HepG2 (cell line): ENCODE data around the gene ARHGAP15. TPM values are rescaled to one million over a fixed set of nuclear protein-coding genes. Genes with fewer than 3 reads are reported as not detected.

Experiments
- ATAC-seq: fragments of 200-7000 bp; cut with Tn5 transposase; 3 replicates; pipeline ENCODE4 v1.9.1; 2020; ENCODE audit warnings: mild to moderate bottlenecking, moderate library complexity
- BruUV-seq: library from RNA; stranded (reverse); fragments of 400-500 nt; replicated peaks from 2 replicates; lab custom pipeline; 2021; lab: Mats Ljungman, UMichigan
- CTCF ChIA-PET: fragments of 300-600 bp; formaldehyde crosslinking; extraction: SDS; loops from one replicate; lab custom pipeline; 2021; ENCODE audit warnings: low total read pairs, inconsistent platforms, low intra/inter-chr PET ratio; lab: Yijun Ruan, JAX
- POLR2A ChIA-PET: fragments of 350-600 bp; sonication (Branson Sonifier 250); formaldehyde crosslinking; loops from one replicate; lab custom pipeline; 2020; ENCODE audit warnings: antibody characterized with exemption, inconsistent platforms; lab: Yijun Ruan, JAX
- DNase-seq: peaks from one replicate; pipeline ENCODE4 v3.0.0-alpha.2; 2015; ENCODE audit warnings: low spot score
- FAIRE-seq: peaks from 3 replicates; lab custom pipeline; 2011; peaks lifted over from hg19 to GRCh38; lab: Jason Lieb, UNC
- H2AFZ ChIP-seq: one replicate; pipeline ENCODE4 v1.6.1; 2011; ENCODE audit warnings: low read length, inconsistent platforms
- H3K27ac ChIP-seq: fragments of 300-600 bp; 3 replicates; pipeline ENCODE4 v1.8.0; 2011; ENCODE audit warnings: mixed run types, mild to moderate bottlenecking, mixed read lengths, low read length, inconsistent platforms; ENCODE audit not compliant: insufficient read depth; ENCODE audit errors: extremely low read length
- H3K27me3 ChIP-seq, 2 experiments: fragments of 200-600 bp in 1 of 2; 2 replicates in 1 of 2; 3 replicates in 1 of 2; pipeline versions ENCODE4 v1.6.0 to v1.8.0; 2011; ENCODE audit warnings: low read length in 2 of 2, mild to moderate bottlenecking in 2 of 2, moderate library complexity in 2 of 2, inconsistent platforms in 1 of 2; ENCODE audit not compliant: insufficient read depth in 2 of 2, control insufficient read depth in 1 of 2
- H3K36me3 ChIP-seq, 2 experiments: fragments of 200-600 bp in 1 of 2; replicated peaks in 1 of 2; 2 replicates in 1 of 2; 3 replicates in 1 of 2; pipeline versions ENCODE4 v1.5.1 to v1.8.0; 2011; ENCODE audit warnings: low read length in 2 of 2, inconsistent platforms in 1 of 2; ENCODE audit not compliant: insufficient read depth in 2 of 2, control insufficient read depth in 1 of 2
- H3K4me1 ChIP-seq: 2 replicates; pipeline ENCODE4 v1.5.1; 2012; ENCODE audit warnings: low read length, inconsistent platforms; ENCODE audit not compliant: insufficient read depth
- H3K4me2 ChIP-seq: 2 replicates; pipeline ENCODE4 v1.6.0; 2011; ENCODE audit warnings: low read depth, low read length, inconsistent platforms
- H3K4me3 ChIP-seq, 3 experiments: fragments of 200-600 bp in 1 of 3; sonication (generic), shearing (Covaris generic) in 1 of 3; replicated peaks in 1 of 3; 2 replicates each; pipeline ENCODE4 v1.5.1; 2011 to 2016; ENCODE audit warnings: low read length in 3 of 3, inconsistent platforms in 2 of 3, low read depth in 2 of 3, mild to moderate bottlenecking in 2 of 3, control low read depth in 1 of 3, mixed read lengths in 1 of 3; ENCODE audit not compliant: insufficient read depth in 1 of 3
- H3K79me2 ChIP-seq: one replicate; pipeline ENCODE4 v1.6.1; 2011; ENCODE audit warnings: low read length, inconsistent platforms; ENCODE audit not compliant: insufficient read depth
- H3K9ac ChIP-seq: 2 replicates; pipeline ENCODE4 v1.6.0; 2011; ENCODE audit warnings: mild to moderate bottlenecking, low read depth, low read length, inconsistent platforms; ENCODE audit not compliant: insufficient read depth
- H3K9me3 ChIP-seq: 2 replicates; pipeline ENCODE4 v1.5.1; 2012; ENCODE audit warnings: mild to moderate bottlenecking, low read length
- H4K20me1 ChIP-seq: 2 replicates; pipeline ENCODE4 v1.6.0; 2011; ENCODE audit warnings: inconsistent platforms, mild to moderate bottlenecking, low read length, moderate library complexity; ENCODE audit not compliant: insufficient read depth
- MAZ ChIP-seq, 2 experiments: sonication (generic) in 1 of 2; formaldehyde crosslinking in 1 of 2; IDR thresholded peaks; 2 replicates each; pipeline versions ENCODE4 v1.5.0 to v1.6.1; 2012 to 2020; ENCODE audit warnings: low read depth in 2 of 2, mild to moderate bottlenecking in 2 of 2, borderline replicate concordance in 1 of 2, improper control_type of control experiment in 1 of 2, low read length in 1 of 2, missing genetic modification reagents in 1 of 2, moderate library complexity in 1 of 2
- XRCC5 ChIP-seq: fragments of 200-400 bp; formaldehyde crosslinking; optimal IDR thresholded peaks from 2 replicates; pipeline ENCODE3; 2017; ENCODE audit warnings: mild to moderate bottlenecking, low read length
- ZMYM4 ChIP-seq: sonication (generic); formaldehyde crosslinking; IDR thresholded peaks from 2 replicates; pipeline ENCODE4 v1.8.1; 2023; ENCODE audit warnings: mild to moderate bottlenecking, missing genetic modification reagents
- ZNF503 ChIP-seq: sonication (generic); formaldehyde crosslinking; IDR thresholded peaks from 2 replicates; pipeline ENCODE4 v1.4.0; 2020; ENCODE audit warnings: missing genetic modification reagents
- WGBS: methylation state at CpG from one replicate; pipeline ENCODE4 v1.1.6; 2017; ENCODE audit warnings: low lambda C conversion rate; 5-methylcytosine and 5-hydroxymethylcytosine counted together
- in situ Hi-C: cut with HindIII; loops from 2 replicates; pipeline ENCODE4 v1.10.0; 2017; ENCODE audit warnings: low pct_unique_long_range_greater_than_20kb; ENCODE audit not compliant: extremely low pct_ligation_motif_present
- intact Hi-C: fragments of 100-400 bp; cut with micrococcal nuclease; formaldehyde crosslinking; loops from one replicate; pipeline ENCODE4 v1.10.0; 2022; ENCODE audit not compliant: unreplicated experiment
- polyA plus RNA-seq, 8 experiments: library from polyadenylated mRNA; depleted of rRNA in 3 of 8; stranded (reverse) in 7 of 8; unstranded in 1 of 8; fragments of >200 nt; fragmentation: Illumina TruSeq in 4 of 8; extraction: Trizol in 4 of 8; gene quantifications; 2 replicates each; pipeline versions ENCODE4 v1.2.1 to v1.2.3, GENCODE V29; 2011 to 2016; ENCODE audit warnings: low read depth in 4 of 8, missing spikeins in 1 of 8, mixed read lengths in 1 of 8; ENCODE audit not compliant: insufficient read depth in 1 of 8
- total RNA-seq, 5 experiments: library from RNA; depleted of rRNA; stranded (reverse); fragments of >200 nt; fragmentation: Illumina TruSeq; extraction: Trizol; gene quantifications; 2 replicates each; pipeline ENCODE4 v1.2.3, GENCODE V29; 2016; ENCODE audit warnings: low read depth in 1 of 5

The ARHGAP15 gene
- total and polyA plus RNA-seq, 2 of the 13 experiments (the other 11 are each of a cell fraction or from before 2014, with no cell fraction given) = 0.04 TPM; not detected in 1

- FAIRE-seq (no peak), DNase-seq (no peak), ATAC-seq (no peak)
- no peak for TF ChIP-seq XRCC5
- no peak for TF ChIP-seq MAZ (IDR thresholded peaks at IDR 0.05; ENCODE audit: borderline replicate concordance, low read depth, low read length)
- no peak for TF ChIP-seq MAZ (CRISPR knock-in tag; IDR thresholded peaks at IDR 0.05; ENCODE audit: low read depth)
- TF ChIP-seq ZMYM4 (CRISPR knock-in tag) = no peak
- no peak for TF ChIP-seq ZNF503 (CRISPR knock-in tag)
- intact Hi-C loops (no loop called here), in situ Hi-C loops (no loop called here)
- WGBS = 1% methylated on average over 8 of the region's 8 CpGs
- no peaks in the 10 kb centered on the region for H4K20me1 ChIP-seq
- BruUV-seq = no TSS peak
- H2AFZ ChIP-seq = no peak overlapping the region
- CTCF ChIA-PET = no interaction called here
- no peak overlapping the region for H3K27ac ChIP-seq
- no peaks in the 10 kb centered on the region for H3K79me2 ChIP-seq
- no peaks in the 10 kb centered on the region for H3K36me3 ChIP-seq
- no peak overlapping the region for H3K4me2 ChIP-seq
- H3K4me1 ChIP-seq = no peaks in the 10 kb centered on the region
- POLR2A ChIA-PET = no interaction called here
- H3K9ac ChIP-seq = no peak overlapping the region
- H3K9me3 ChIP-seq = no peaks in the 10 kb centered on the region
- no peaks in the 10 kb centered on the region for H3K27me3 ChIP-seq
- no peak overlapping the region for H3K4me3 ChIP-seq
These were observed 108.0 kb downstream of the ARHGAP15 start for GRCh38 chr2:143237146-143237777.
